Stimulated activated memory B cell treated with anti-CD40 and anti-IgM and Interleukin-4, amounts not matched to agents 10 μg/mL and 1 μg/mL and 100 μg/mL, for 72 hours (primary cell): Measurements from ENCODE around the gene NAT14.
"Not testable (repeated sequence)": the region's sequence is repeated elsewhere in the genome, so short reads cannot be mapped to it uniquely, and the experiment has no call there.

ENCODE experiments used
- ATAC-seq: fragments of 150-1000 bp; cut with Tn5 transposase; 2 replicates; pipeline ENCODE4 v1.10.0; 2021
- H3K27ac Mint-ChIP-seq: one replicate; pipeline ENCODE4 v1.8.0; 2022; ENCODE audit warnings: mild to moderate bottlenecking, mixed read lengths
- H3K27me3 Mint-ChIP-seq: one replicate; pipeline ENCODE4 v1.8.0; 2022; ENCODE audit warnings: mixed read lengths
- H3K36me3 Mint-ChIP-seq: one replicate; pipeline ENCODE4 v1.8.0; 2022; ENCODE audit warnings: mixed read lengths
- H3K4me1 Mint-ChIP-seq: one replicate; pipeline ENCODE4 v1.8.0; 2022; ENCODE audit warnings: mixed read lengths
- H3K4me3 Mint-ChIP-seq: one replicate; pipeline ENCODE4 v1.8.0; 2022; ENCODE audit warnings: mild to moderate bottlenecking, moderate library complexity, mixed read lengths
- H3K9me3 Mint-ChIP-seq: one replicate; pipeline ENCODE4 v1.8.0; 2022; ENCODE audit warnings: mixed read lengths

NAT14 gene

GRCh38 chr19:55495646-55496349 lies 10.8 kb downstream of the NAT14 start:
- H3K27ac Mint-ChIP-seq, result no peak overlapping the region
- no peak overlapping the region for H3K4me3 Mint-ChIP-seq
- peaks cover 38% of the 10 kb centered on the region for H3K27me3 Mint-ChIP-seq
- H3K9me3 Mint-ChIP-seq, result no peaks in the 10 kb centered on the region
- ATAC-seq, result no peak
- peaks cover 9% of the 10 kb centered on the region for H3K4me1 Mint-ChIP-seq
- no peaks in the 10 kb centered on the region for H3K36me3 Mint-ChIP-seq

GRCh38 chr19:55496820-55497219 lies 11.8 kb downstream of the NAT14 start:
- ATAC-seq, H3K4me3 Mint-ChIP-seq, H3K9me3 Mint-ChIP-seq, H3K36me3 Mint-ChIP-seq, H3K27ac Mint-ChIP-seq: not testable (repeated sequence)
- H3K27me3 Mint-ChIP-seq, result peaks cover 29% of the 10 kb centered on the region
- peaks cover 11% of the 10 kb centered on the region for H3K4me1 Mint-ChIP-seq

- no peak for ATAC-seq
- Mint-ChIP-seq H3K4me3 (no peak overlapping the region), H3K9me3 (no peaks in the 10 kb centered on the region), H3K27ac (no peak overlapping the region), H3K27me3 (peaks cover 19% of the 10 kb centered on the region), H3K4me1 (peaks cover 19% of the 10 kb centered on the region), H3K36me3 (no peaks in the 10 kb centered on the region)
Measured at GRCh38 chr19:55497763-55498162, 12.8 kb downstream of the NAT14 start.

- Mint-ChIP-seq H3K36me3 (no peaks in the 10 kb centered on the region), H3K27ac (peak overlapping the region; percentile 2), H3K4me3 (no peak overlapping the region), H3K27me3 (peaks cover 13% of the 10 kb centered on the region), H3K9me3 (no peaks in the 10 kb centered on the region), H3K4me1 (peaks cover 23% of the 10 kb centered on the region)
- no peak for ATAC-seq
Measured at GRCh38 chr19:55498246-55498840, 13.4 kb downstream of the NAT14 start.

GRCh38 chr19:55500368-55500952 lies 15.5 kb downstream of the NAT14 start:
- Mint-ChIP-seq H3K27me3 (no peaks in the 10 kb centered on the region), H3K36me3 (no peaks in the 10 kb centered on the region), H3K9me3 (no peaks in the 10 kb centered on the region), H3K4me3 (no peak overlapping the region), H3K4me1 (peaks cover 25% of the 10 kb centered on the region), H3K27ac (no peak overlapping the region)
- no peak for ATAC-seq

- no peak overlapping the region for H3K4me3 Mint-ChIP-seq
Measured at GRCh38 chr19:55502197-55502952, 17.4 kb downstream of the NAT14 start.

GRCh38 chr19:55503157-55503501 lies 18.1 kb downstream of the NAT14 start:
- H3K4me3 Mint-ChIP-seq, result peak overlapping the region; percentile 83
- H3K36me3 Mint-ChIP-seq, result no peaks in the 10 kb centered on the region
- ATAC-seq, result no peak
- peaks cover 25% of the 10 kb centered on the region for H3K4me1 Mint-ChIP-seq
- peak overlapping the region; percentile 90 for H3K27ac Mint-ChIP-seq
- H3K27me3 Mint-ChIP-seq, result peaks cover 8% of the 10 kb centered on the region
- no peaks in the 10 kb centered on the region for H3K9me3 Mint-ChIP-seq

More at GRCh38 chr19:55502197-55502952, 17.4 kb downstream of the NAT14 start:
- Mint-ChIP-seq H3K27ac (peak overlapping the region; percentile 90), H3K36me3 (no peaks in the 10 kb centered on the region), H3K4me1 (peaks cover 25% of the 10 kb centered on the region), H3K9me3 (no peaks in the 10 kb centered on the region), H3K27me3 (peaks cover under 1% of the 10 kb centered on the region)
- no peak for ATAC-seq

GRCh38 chr19:55503502-55504251 lies 18.7 kb downstream of the NAT14 start:
- Mint-ChIP-seq H3K27ac (peak overlapping the region; percentile 90), H3K4me1 (peaks cover 25% of the 10 kb centered on the region), H3K4me3 (peak overlapping the region; percentile 83), H3K9me3 (no peaks in the 10 kb centered on the region), H3K27me3 (peaks cover 10% of the 10 kb centered on the region), H3K36me3 (no peaks in the 10 kb centered on the region)
- peak; percentile 97 for ATAC-seq

- Mint-ChIP-seq H3K4me1 (peaks cover 25% of the 10 kb centered on the region), H3K27me3 (peaks cover 10% of the 10 kb centered on the region), H3K27ac (peak overlapping the region; percentile 90), H3K36me3 (no peaks in the 10 kb centered on the region), H3K4me3 (peak overlapping the region; percentile 83), H3K9me3 (no peaks in the 10 kb centered on the region)
- ATAC-seq, result no peak
Measured at GRCh38 chr19:55504252-55504603, 19.2 kb downstream of the NAT14 start.

GRCh38 chr19:55504981-55505380 lies 20.0 kb downstream of the NAT14 start:
- H3K9me3 Mint-ChIP-seq, result no peaks in the 10 kb centered on the region
- H3K36me3 Mint-ChIP-seq, result no peaks in the 10 kb centered on the region
- peaks cover 25% of the 10 kb centered on the region for H3K4me1 Mint-ChIP-seq
- H3K4me3 Mint-ChIP-seq, result no peak overlapping the region
- H3K27me3 Mint-ChIP-seq, result peaks cover 10% of the 10 kb centered on the region
- H3K27ac Mint-ChIP-seq, result no peak overlapping the region
- ATAC-seq, result no peak

- no peaks in the 10 kb centered on the region for H3K9me3 Mint-ChIP-seq
- no peak for ATAC-seq
- no peak overlapping the region for H3K4me3 Mint-ChIP-seq
- H3K36me3 Mint-ChIP-seq, result no peaks in the 10 kb centered on the region
- H3K27me3 Mint-ChIP-seq, result peaks cover 26% of the 10 kb centered on the region
- H3K4me1 Mint-ChIP-seq, result peaks cover 13% of the 10 kb centered on the region
- no peak overlapping the region for H3K27ac Mint-ChIP-seq
Measured at GRCh38 chr19:55508120-55508519, 23.1 kb downstream of the NAT14 start.

GRCh38 chr19:55516878-55517620 lies 32.1 kb downstream of the NAT14 start:
- peak overlapping the region; percentile 86 for H3K4me3 Mint-ChIP-seq
- H3K27ac Mint-ChIP-seq, result peak overlapping the region; percentile 91
- ATAC-seq, result peak; percentile 99
- H3K4me1 Mint-ChIP-seq, result peaks cover 8% of the 10 kb centered on the region
- peaks cover 15% of the 10 kb centered on the region for H3K27me3 Mint-ChIP-seq
- no peaks in the 10 kb centered on the region for H3K9me3 Mint-ChIP-seq
- H3K36me3 Mint-ChIP-seq, result no peaks in the 10 kb centered on the region

- H3K27me3 Mint-ChIP-seq, result no peaks in the 10 kb centered on the region
- H3K4me3 Mint-ChIP-seq, result no peak overlapping the region
- H3K27ac Mint-ChIP-seq, result no peak overlapping the region
- H3K9me3 Mint-ChIP-seq, result no peaks in the 10 kb centered on the region
- peaks cover 8% of the 10 kb centered on the region for H3K4me1 Mint-ChIP-seq
- ATAC-seq, result no peak
- H3K36me3 Mint-ChIP-seq, result no peaks in the 10 kb centered on the region
Measured at GRCh38 chr19:55519451-55520311, 34.7 kb downstream of the NAT14 start.
